Measurements from ENCODE around the gene PIP4P1.

Gene PIP4P1

GRCh38 chr14:20419419-20419818 is 41.8 kb downstream of the PIP4P1 start:
- Histone ChIP-seq H3K4me3 (ENCODE audit: low read length) (no peak overlapping the region), H3K9me2 (replicated peaks; ENCODE audit: insufficient read depth, low read length) (no peaks in the 10 kb centered on the region), H3F3A (ENCODE audit: insufficient read depth, low read length) (no peaks in the 10 kb centered on the region), H3K27ac (ENCODE audit: low read length) (no peak overlapping the region), H3K79me2 (ENCODE audit: low read length) (no peaks in the 10 kb centered on the region), H4K20me1 (ENCODE audit: insufficient read depth, low read length) (no peaks in the 10 kb centered on the region), H3K36me3 (replicated peaks; ENCODE audit: insufficient read depth, low read length) (no peaks in the 10 kb centered on the region), H3K9ac (ENCODE audit: low read length) (no peak overlapping the region), H3K9me3 (replicated peaks; ENCODE audit: insufficient read depth, low read length) (no peaks in the 10 kb centered on the region), H3K4me2 (ENCODE audit: low read depth, low read length) (no peak overlapping the region), H3K27me3 (replicated peaks; ENCODE audit: insufficient read depth, low read length) (no peaks in the 10 kb centered on the region), H2AFZ (ENCODE audit: low read length) (no peak overlapping the region), H3K4me1 (ENCODE audit: low read length) (no peaks in the 10 kb centered on the region; the same call in 1 of the 2 replicates)
- DNase-seq, result no peak
- TF ChIP-seq EZH2phosphoT487 (IDR thresholded peaks at IDR 0.05; ENCODE audit: low read length), result no peak
- no peak for TF ChIP-seq CTCF (IDR thresholded peaks at IDR 0.05; ENCODE audit: low read length)
- no peak for TF ChIP-seq EZH2 (optimal IDR thresholded peaks at IDR 0.05; ENCODE audit: low read depth, low read length)

GRCh38 chr14:20418501-20418909 is 42.7 kb downstream of the PIP4P1 start:
- no peak for DNase-seq
- no peaks in the 10 kb centered on the region for H3K9me3 ChIP-seq (replicated peaks; ENCODE audit: insufficient read depth, low read length)
- H3K9me2 ChIP-seq (replicated peaks; ENCODE audit: insufficient read depth, low read length), result no peaks in the 10 kb centered on the region
- H3K9ac ChIP-seq (ENCODE audit: low read length), result no peak overlapping the region
- H3K27ac ChIP-seq (ENCODE audit: low read length), result no peak overlapping the region
- no peaks in the 10 kb centered on the region for H3K79me2 ChIP-seq (ENCODE audit: low read length)
- H4K20me1 ChIP-seq (ENCODE audit: insufficient read depth, low read length), result no peaks in the 10 kb centered on the region
- H3K4me2 ChIP-seq (ENCODE audit: low read depth, low read length), result no peak overlapping the region
- TF ChIP-seq EZH2phosphoT487 (IDR thresholded peaks at IDR 0.05; ENCODE audit: low read length), result no peak
- TF ChIP-seq CTCF (IDR thresholded peaks at IDR 0.05; ENCODE audit: low read length), result no peak
- H3K4me1 ChIP-seq (ENCODE audit: low read length), result no peaks in the 10 kb centered on the region; the same call in 1 of the 2 replicates
- H3K4me3 ChIP-seq (ENCODE audit: low read length), result no peak overlapping the region
- H3K27me3 ChIP-seq (replicated peaks; ENCODE audit: insufficient read depth, low read length), result no peaks in the 10 kb centered on the region
- no peak overlapping the region for H2AFZ ChIP-seq (ENCODE audit: low read length)
- no peaks in the 10 kb centered on the region for H3K36me3 ChIP-seq (replicated peaks; ENCODE audit: insufficient read depth, low read length)
- no peaks in the 10 kb centered on the region; the same call in 1 of the 2 replicates for H3F3A ChIP-seq (ENCODE audit: insufficient read depth, low read length)

- no peak for TF ChIP-seq CTCF (IDR thresholded peaks at IDR 0.05; ENCODE audit: low read length)
- no peak for TF ChIP-seq EZH2phosphoT487 (IDR thresholded peaks at IDR 0.05; ENCODE audit: low read length)
- TF ChIP-seq EZH2 (optimal IDR thresholded peaks at IDR 0.05; ENCODE audit: low read depth, low read length), result no peak
- Histone ChIP-seq H3K9me3 (replicated peaks; ENCODE audit: insufficient read depth, low read length) (no peaks in the 10 kb centered on the region), H2AFZ (ENCODE audit: low read length) (no peak overlapping the region), H3K27ac (ENCODE audit: low read length) (no peak overlapping the region), H3K36me3 (replicated peaks; ENCODE audit: insufficient read depth, low read length) (no peaks in the 10 kb centered on the region), H3K9ac (ENCODE audit: low read length) (no peak overlapping the region), H3K27me3 (replicated peaks; ENCODE audit: insufficient read depth, low read length) (no peaks in the 10 kb centered on the region), H4K20me1 (ENCODE audit: insufficient read depth, low read length) (no peaks in the 10 kb centered on the region), H3F3A (ENCODE audit: insufficient read depth, low read length) (no peaks in the 10 kb centered on the region; the same call in 1 of the 2 replicates), H3K4me2 (ENCODE audit: low read depth, low read length) (no peak overlapping the region), H3K9me2 (replicated peaks; ENCODE audit: insufficient read depth, low read length) (no peaks in the 10 kb centered on the region), H3K79me2 (ENCODE audit: low read length) (no peaks in the 10 kb centered on the region), H3K4me1 (ENCODE audit: low read length) (no peaks in the 10 kb centered on the region; the same call in 1 of the 2 replicates), H3K4me3 (ENCODE audit: low read length) (no peak overlapping the region)
- DNase-seq, result no peak
These were observed 43.7 kb downstream of the PIP4P1 start for GRCh38 chr14:20417250-20418186.

All from MM.1S (cell line).